A549 (cell line): ENCODE data around the gene MTHFD2. TPM values are rescaled to one million over a fixed set of nuclear protein-coding genes. Genes with fewer than 3 reads are reported as not detected.

Experiments
- ATAC-seq, 2 experiments: fragments of 200-7000 bp in 1 of 2; fragments of >200 bp in 1 of 2; cut with Nextera tagmentation in 1 of 2; cut with Tn5 transposase in 1 of 2; 3 replicates each; pipeline versions ENCODE4 v1.8.0 to v1.9.1; 2018 to 2020; ENCODE audit warnings: mild to moderate bottlenecking in 1 of 2, moderate library complexity in 1 of 2
- CTCF ChIA-PET: fragments of 300-600 bp; sonication (Branson Sonifier 250); formaldehyde crosslinking; extraction: SDS; loops from one replicate; lab custom pipeline; 2021; ENCODE audit warnings: antibody characterized with exemption, inconsistent platforms; lab: Yijun Ruan, JAX
- POLR2A ChIA-PET: fragments of 350-600 bp; formaldehyde crosslinking; extraction: SDS; loops from one replicate; lab custom pipeline; 2021; ENCODE audit warnings: antibody characterized with exemption, inconsistent platforms; lab: Yijun Ruan, JAX
- DNase-seq, 2 experiments: peaks; one replicate each; pipeline versions ENCODE4 v3.0.0 to v3.0.0-alpha.2; 2011 to 2016; ENCODE audit warnings: low read depth in 1 of 2, low spot score in 1 of 2
- FAIRE-seq: peaks from 2 replicates; lab custom pipeline; 2011; peaks lifted over from hg19 to GRCh38; lab: Jason Lieb, UNC
- H3K27ac ChIP-seq, 2 experiments: fragments of >200 bp; sonication (Bioruptor Twin); formaldehyde crosslinking; 3 replicates each; pipeline ENCODE4 v1.5.1; 2016 to 2017
- H3K4me1 ChIP-seq: fragments of >200 bp; sonication (Bioruptor Twin); formaldehyde crosslinking; 3 replicates; pipeline ENCODE4 v1.6.1; 2016
- H3K4me2 ChIP-seq: fragments of >200 bp; sonication (Bioruptor Twin); formaldehyde crosslinking; 3 replicates; pipeline ENCODE4 v1.6.1; 2016
- H3K4me3 ChIP-seq: fragments of >200 bp; sonication (Bioruptor Twin); formaldehyde crosslinking; 3 replicates; pipeline ENCODE4 v1.5.1; 2016
- H3K9me3 ChIP-seq: fragments of >200 bp; sonication (Bioruptor Twin); formaldehyde crosslinking; 3 replicates; pipeline ENCODE4 v1.6.1; 2016
- EHF ChIP-seq: fragments of 250-450 bp; sonication (Bioruptor Pico); IDR thresholded peaks from 2 replicates; pipeline ENCODE4 v1.5.0; 2020; ENCODE audit warnings: mild to moderate bottlenecking
- EHMT2 ChIP-seq: fragments of 200-600 bp; sonication (generic); IDR thresholded peaks from 2 replicates; pipeline ENCODE4 v1.6.1; 2016; ENCODE audit warnings: antibody characterized with exemption, low read depth, mild to moderate bottlenecking, moderate library complexity
- FOSL2 ChIP-seq, 2 experiments: fragments of 450-650 bp in 1 of 2; fragments of >200 bp in 1 of 2; sonication (Bioruptor Twin) in 1 of 2; formaldehyde crosslinking; IDR thresholded peaks; 2 replicates each; pipeline versions ENCODE4 v1.5.0 to v1.6.1; 2016 to 2020; ENCODE audit warnings: mild to moderate bottlenecking in 1 of 2, moderate library complexity in 1 of 2
- GATA3 ChIP-seq: IDR thresholded peaks from 2 replicates; pipeline ENCODE4 v1.6.1; 2012; ENCODE audit warnings: borderline replicate concordance
- HOXA7 ChIP-seq: fragments of 250-450 bp; sonication (Bioruptor Pico); IDR thresholded peaks from 2 replicates; pipeline ENCODE4 v1.5.0; 2020; ENCODE audit warnings: mild to moderate bottlenecking, moderate library complexity
- JUNB ChIP-seq: fragments of >200 bp; sonication (Bioruptor Twin); formaldehyde crosslinking; IDR thresholded peaks from 2 replicates; pipeline ENCODE4 v1.6.1; 2016
- KDM1A ChIP-seq: fragments of 200-600 bp; sonication (generic); IDR thresholded peaks from 2 replicates; pipeline ENCODE4 v1.6.1; 2016; ENCODE audit warnings: low read depth, mild to moderate bottlenecking
- MYC ChIP-seq: IDR thresholded peaks from 2 replicates; pipeline ENCODE4 v1.6.1; 2012; ENCODE audit warnings: mild to moderate bottlenecking, inconsistent platforms, low read length, improper control_type of control experiment, borderline replicate concordance
- NFE2L2 ChIP-seq: fragments of 150-350 bp; conservative IDR thresholded peaks from 2 replicates; pipeline ENCODE4 v1.6.1; 2014; ENCODE audit warnings: low read length
- NPAS2 ChIP-seq: fragments of 250-450 bp; sonication (Bioruptor Pico); IDR thresholded peaks from 2 replicates; pipeline ENCODE4 v1.8.0; 2022; ENCODE audit warnings: mild to moderate bottlenecking, moderate library complexity, borderline replicate concordance
- NR3C1 ChIP-seq: fragments of >200 bp; sonication (Bioruptor Twin); formaldehyde crosslinking; IDR thresholded peaks from 3 replicates; pipeline ENCODE4 v1.6.1; 2017
- TP53 ChIP-seq: fragments of 250-450 bp; sonication (Bioruptor Pico); IDR thresholded peaks from 2 replicates; pipeline ENCODE4 v1.5.0; 2021; ENCODE audit warnings: mild to moderate bottlenecking, moderate library complexity
- ZC3H11A ChIP-seq: fragments of 450-650 bp; IDR thresholded peaks from 2 replicates; pipeline ENCODE4 v1.6.1; 2014; ENCODE audit warnings: antibody characterized with exemption, mild to moderate bottlenecking
- ZFP36 ChIP-seq: fragments of 450-650 bp; IDR thresholded peaks from 2 replicates; pipeline ENCODE4 v1.6.1; 2014; ENCODE audit warnings: borderline replicate concordance; ENCODE audit not compliant: partially characterized antibody
- ZSCAN20 ChIP-seq: fragments of 250-450 bp; sonication (Bioruptor Pico); IDR thresholded peaks from 2 replicates; pipeline ENCODE4 v1.8.0; 2022; ENCODE audit warnings: mild to moderate bottlenecking, moderate library complexity
- WGBS: methylation state at CpG from one replicate; pipeline ENCODE4 v1.1.6; 2017; ENCODE audit errors: missing lambda C conversion rate; 5-methylcytosine and 5-hydroxymethylcytosine counted together
- polyA plus RNA-seq, 4 experiments: library from polyadenylated mRNA; depleted of rRNA in 3 of 4; stranded (reverse); fragments of >200 nt; fragmentation: RNase III in 1 of 4; extraction: RNeasy Plus Mini Kit Qiagen cat#74134 plus additional on column Dnase treatment in 1 of 4; gene quantifications; 2 replicates in 3 of 4; 3 replicates in 1 of 4; pipeline ENCODE4 v1.2.3, GENCODE V29; 2011 to 2017
- TF ChIP-seq, protein P1 (sequence below): fragments of 250-450 bp; sonication (Bioruptor Pico); IDR thresholded peaks from 2 replicates; pipeline ENCODE4 v1.5.0; 2021; ENCODE audit warnings: mild to moderate bottlenecking, moderate library complexity, borderline replicate concordance
- TF ChIP-seq, protein P2 (sequence below): fragments of 150-350 bp; IDR thresholded peaks from 2 replicates; pipeline ENCODE4 v1.6.1; 2014; ENCODE audit warnings: low read depth, mild to moderate bottlenecking, low read length
- TF ChIP-seq, protein P3 (sequence below): fragments of 250-450 bp; sonication (Bioruptor Pico); IDR thresholded peaks from 2 replicates; pipeline ENCODE4 v1.5.0; 2020; ENCODE audit warnings: low read depth, mild to moderate bottlenecking, moderate library complexity
- TF ChIP-seq, protein P4 (sequence below): fragments of 450-650 bp; IDR thresholded peaks from 2 replicates; pipeline ENCODE4 v1.6.1; 2014; ENCODE audit warnings: antibody characterized with exemption
- TF ChIP-seq, protein P5 (sequence below): IDR thresholded peaks from 2 replicates; pipeline ENCODE4 v1.6.1; 2012; ENCODE audit warnings: low read depth, borderline replicate concordance

Gene MTHFD2
- polyA plus RNA-seq, 2 of the 4 experiments (the other 2 are of a cell fraction), result 149 to 608 TPM

DNA sequence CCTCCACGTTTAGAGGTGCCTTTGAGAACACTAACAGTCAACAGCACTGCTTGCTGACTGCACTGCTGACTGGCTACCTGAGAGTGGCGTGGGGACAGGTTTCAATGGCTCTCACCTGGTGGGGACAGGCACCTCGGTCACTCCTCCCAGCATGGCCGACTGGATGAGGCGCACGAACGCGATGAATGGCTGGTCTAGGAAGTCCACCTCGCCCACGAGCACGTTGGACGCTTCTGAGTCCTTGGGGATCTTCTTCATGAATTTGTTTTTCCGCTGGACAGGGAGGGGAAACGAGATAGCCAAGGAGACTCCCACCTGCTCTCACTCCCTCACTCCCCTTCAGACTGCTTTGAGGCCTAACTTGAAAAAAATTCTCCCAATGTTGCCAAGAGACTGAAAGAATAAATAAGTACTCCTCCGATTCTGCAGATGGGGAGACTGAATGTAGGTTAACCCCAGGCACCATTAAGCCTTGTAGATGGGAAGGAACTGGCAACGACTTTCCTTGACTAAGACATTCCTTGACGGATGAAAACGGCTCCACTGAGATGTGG is 57.3 kb downstream of the MTHFD2 start (continued):
- TF ChIP-seq ZC3H11A, result no peak

DNA sequence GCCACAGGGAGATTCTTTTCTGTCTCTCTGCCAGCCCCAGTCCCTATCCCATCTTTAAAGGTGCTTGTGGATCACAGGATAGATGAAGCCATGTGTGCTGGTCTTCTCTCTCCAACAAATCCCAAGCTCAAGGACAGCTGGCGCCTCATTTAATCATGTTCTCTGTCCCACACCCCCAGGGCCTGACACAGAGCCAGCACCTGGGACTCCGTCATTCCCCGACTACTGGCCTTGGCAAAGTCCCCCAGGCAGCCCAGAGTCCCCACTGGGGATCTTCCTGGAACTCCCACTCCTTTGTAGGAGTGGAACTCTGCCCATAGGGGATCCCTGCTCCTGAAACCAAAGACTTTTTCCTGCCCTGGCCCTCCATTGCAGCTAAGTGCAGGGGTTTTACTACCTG is 60.8 kb downstream of the MTHFD2 start:
- H3K27ac ChIP-seq, result no peak overlapping the region
- no peaks in the 10 kb centered on the region for H3K4me1 ChIP-seq
- no peak for DNase-seq
- no peak for TF ChIP-seq HOXA7
- TF ChIP-seq EHMT2, result no peak
- TF ChIP-seq EHF, result no peak
- TF ChIP-seq, protein P1, sequence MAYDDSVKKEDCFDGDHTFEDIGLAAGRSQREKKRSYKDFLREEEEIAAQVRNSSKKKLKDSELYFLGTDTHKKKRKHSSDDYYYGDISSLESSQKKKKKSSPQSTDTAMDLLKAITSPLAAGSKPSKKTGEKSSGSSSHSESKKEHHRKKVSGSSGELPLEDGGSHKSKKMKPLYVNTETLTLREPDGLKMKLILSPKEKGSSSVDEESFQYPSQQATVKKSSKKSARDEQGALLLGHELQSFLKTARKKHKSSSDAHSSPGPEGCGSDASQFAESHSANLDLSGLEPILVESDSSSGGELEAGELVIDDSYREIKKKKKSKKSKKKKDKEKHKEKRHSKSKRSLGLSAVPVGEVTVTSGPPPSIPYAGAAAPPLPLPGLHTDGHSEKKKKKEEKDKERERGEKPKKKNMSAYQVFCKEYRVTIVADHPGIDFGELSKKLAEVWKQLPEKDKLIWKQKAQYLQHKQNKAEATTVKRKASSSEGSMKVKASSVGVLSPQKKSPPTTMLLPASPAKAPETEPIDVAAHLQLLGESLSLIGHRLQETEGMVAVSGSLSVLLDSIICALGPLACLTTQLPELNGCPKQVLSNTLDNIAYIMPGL (CRISPR knock-in tag), result no peak
- TF ChIP-seq, protein P2, sequence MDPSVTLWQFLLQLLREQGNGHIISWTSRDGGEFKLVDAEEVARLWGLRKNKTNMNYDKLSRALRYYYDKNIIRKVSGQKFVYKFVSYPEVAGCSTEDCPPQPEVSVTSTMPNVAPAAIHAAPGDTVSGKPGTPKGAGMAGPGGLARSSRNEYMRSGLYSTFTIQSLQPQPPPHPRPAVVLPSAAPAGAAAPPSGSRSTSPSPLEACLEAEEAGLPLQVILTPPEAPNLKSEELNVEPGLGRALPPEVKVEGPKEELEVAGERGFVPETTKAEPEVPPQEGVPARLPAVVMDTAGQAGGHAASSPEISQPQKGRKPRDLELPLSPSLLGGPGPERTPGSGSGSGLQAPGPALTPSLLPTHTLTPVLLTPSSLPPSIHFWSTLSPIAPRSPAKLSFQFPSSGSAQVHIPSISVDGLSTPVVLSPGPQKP, result no peak
- no peak for TF ChIP-seq JUNB
- TF ChIP-seq ZC3H11A, result no peak
- TF ChIP-seq KDM1A, result no peak
- TF ChIP-seq ZFP36, result no peak
- TF ChIP-seq, protein P3, sequence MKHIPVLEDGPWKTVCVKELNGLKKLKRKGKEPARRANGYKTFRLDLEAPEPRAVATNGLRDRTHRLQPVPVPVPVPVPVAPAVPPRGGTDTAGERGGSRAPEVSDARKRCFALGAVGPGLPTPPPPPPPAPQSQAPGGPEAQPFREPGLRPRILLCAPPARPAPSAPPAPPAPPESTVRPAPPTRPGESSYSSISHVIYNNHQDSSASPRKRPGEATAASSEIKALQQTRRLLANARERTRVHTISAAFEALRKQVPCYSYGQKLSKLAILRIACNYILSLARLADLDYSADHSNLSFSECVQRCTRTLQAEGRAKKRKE, result no peak
- TF ChIP-seq GATA3, result no peak
- TF ChIP-seq ZSCAN20 (CRISPR knock-in tag), result no peak
- TF ChIP-seq NFE2L2, result no peak
- TF ChIP-seq FOSL2 (IDR thresholded peaks at IDR 0.05), result no peak
- no peak for TF ChIP-seq FOSL2 (CRISPR knock-in tag; IDR thresholded peaks at IDR 0.05)
- TF ChIP-seq NPAS2 (CRISPR knock-in tag), result no peak
- FAIRE-seq, result no peak
- WGBS, result 84% methylated on average over 3 of the region's 3 CpGs
- no peaks in the 10 kb centered on the region for H3K9me3 ChIP-seq
- H3K4me3 ChIP-seq, result no peak overlapping the region
- no peak for ATAC-seq
- ChIA-PET CTCF (interaction anchor here (1.1 to 5.6 kb wide), 4 partner anchors 10 to 133 kb away, joined by 3 to 69 read pairs (median 14); no protein-coding TSS in a partner anchor), POLR2A (no interaction called here)
- H3K4me2 ChIP-seq, result no peak overlapping the region

DNA sequence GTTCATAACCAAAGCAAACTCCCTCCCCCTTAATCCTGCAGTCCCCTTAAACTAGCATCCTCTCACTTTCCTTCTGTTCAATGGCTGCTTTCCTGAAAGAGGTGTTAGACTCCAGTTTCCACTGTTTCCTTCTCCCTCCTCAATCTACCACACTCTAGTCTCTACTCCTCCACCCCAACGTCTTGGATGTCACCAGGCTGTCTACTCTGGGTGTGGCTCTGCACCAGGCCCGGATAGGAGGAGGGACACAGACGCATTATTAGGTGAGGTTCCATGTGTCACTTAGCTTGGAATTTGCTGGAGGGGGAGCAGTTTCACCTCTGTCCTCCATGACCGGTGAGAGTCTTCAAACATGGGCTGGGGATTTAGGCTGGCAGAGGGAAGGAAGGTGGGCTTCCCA is 61.3 kb downstream of the MTHFD2 start:
- DNase-seq, result no peak
- 61% methylated on average over 4 of the region's 4 CpGs for WGBS
- no peaks in the 10 kb centered on the region for H3K4me1 ChIP-seq
- H3K27ac ChIP-seq, result no peak overlapping the region
- no peak for FAIRE-seq
- H3K9me3 ChIP-seq, result no peaks in the 10 kb centered on the region
- ChIA-PET POLR2A (no interaction called here), CTCF (interaction anchor here (1.1 to 5.6 kb wide), 5 partner anchors 11 to 132 kb away, joined by 3 to 69 read pairs (median 12); no protein-coding TSS in a partner anchor)
- no peak for ATAC-seq
- H3K4me2 ChIP-seq, result no peak overlapping the region
- no peak overlapping the region for H3K4me3 ChIP-seq
- TF ChIP-seq TP53 (CRISPR knock-in tag), result no peak
- TF ChIP-seq, protein P4, sequence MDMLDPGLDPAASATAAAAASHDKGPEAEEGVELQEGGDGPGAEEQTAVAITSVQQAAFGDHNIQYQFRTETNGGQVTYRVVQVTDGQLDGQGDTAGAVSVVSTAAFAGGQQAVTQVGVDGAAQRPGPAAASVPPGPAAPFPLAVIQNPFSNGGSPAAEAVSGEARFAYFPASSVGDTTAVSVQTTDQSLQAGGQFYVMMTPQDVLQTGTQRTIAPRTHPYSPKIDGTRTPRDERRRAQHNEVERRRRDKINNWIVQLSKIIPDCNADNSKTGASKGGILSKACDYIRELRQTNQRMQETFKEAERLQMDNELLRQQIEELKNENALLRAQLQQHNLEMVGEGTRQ, result no peak
- no peak for TF ChIP-seq NR3C1
- no peak for TF ChIP-seq MYC
- TF ChIP-seq, protein P2, result no peak
- TF ChIP-seq, protein P5, sequence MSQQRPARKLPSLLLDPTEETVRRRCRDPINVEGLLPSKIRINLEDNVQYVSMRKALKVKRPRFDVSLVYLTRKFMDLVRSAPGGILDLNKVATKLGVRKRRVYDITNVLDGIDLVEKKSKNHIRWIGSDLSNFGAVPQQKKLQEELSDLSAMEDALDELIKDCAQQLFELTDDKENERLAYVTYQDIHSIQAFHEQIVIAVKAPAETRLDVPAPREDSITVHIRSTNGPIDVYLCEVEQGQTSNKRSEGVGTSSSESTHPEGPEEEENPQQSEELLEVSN, result no peak
- no peak for TF ChIP-seq KDM1A
